IPS DF 6.9 (cell line): ENCODE data around the gene DGKB.

Experiments used
- DNase-seq: peaks from one replicate; pipeline ENCODE4 v3.0.0-alpha.2; 2013; ENCODE audit warnings: low read depth, low spot score
- H3K27ac ChIP-seq: one replicate; pipeline ENCODE4 v1.5.1; 2013; ENCODE audit warnings: low read length, control low read depth
- H3K27me3 ChIP-seq: 2 replicates; pipeline ENCODE4 v1.6.1; 2013; ENCODE audit warnings: mild to moderate bottlenecking, low read length; ENCODE audit not compliant: control insufficient read depth, insufficient read depth
- H3K36me3 ChIP-seq: 2 replicates; pipeline ENCODE4 v1.6.1; 2013; ENCODE audit warnings: low read length; ENCODE audit not compliant: control insufficient read depth, insufficient read depth
- H3K4me1 ChIP-seq: 2 replicates; pipeline ENCODE4 v1.6.1; 2013; ENCODE audit warnings: low read length; ENCODE audit not compliant: control insufficient read depth, insufficient read depth
- H3K4me3 ChIP-seq: 2 replicates; pipeline ENCODE4 v1.5.1; 2013; ENCODE audit warnings: mild to moderate bottlenecking, low read length
- H3K9me3 ChIP-seq: 2 replicates; pipeline ENCODE4 v1.6.1; 2013; ENCODE audit warnings: low read length, inconsistent platforms; ENCODE audit not compliant: control insufficient read depth, insufficient read depth
- WGBS: extraction: QIAGEN DNeasy Blood & Tissue Kit; methylation state at CpG from one replicate; pipeline ENCODE4 v1.1.7; 2013; ENCODE audit warnings: mixed read lengths, missing lambda C conversion rate; ENCODE audit not compliant: insufficient read length, insufficient coverage; 5-methylcytosine and 5-hydroxymethylcytosine counted together

The DGKB gene

DNA sequence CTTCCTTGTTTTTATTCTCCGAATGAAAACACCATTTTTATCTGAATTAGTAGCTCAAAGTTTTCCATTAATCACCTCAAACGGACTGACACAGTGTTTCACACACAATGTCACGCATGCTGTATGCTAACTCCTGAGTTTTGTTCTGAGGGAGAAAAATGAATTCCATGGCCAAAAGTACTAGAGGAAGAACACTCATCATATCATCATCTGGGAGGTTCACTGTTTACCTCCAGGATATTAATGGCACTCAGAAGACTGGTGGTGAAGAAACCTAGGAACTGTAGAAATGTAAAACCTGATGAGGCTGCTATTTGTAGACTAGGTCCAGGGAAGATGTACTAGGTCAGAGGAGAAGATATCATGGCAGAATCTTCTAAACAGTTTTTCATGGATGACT, 517.5 kb downstream of the DGKB start:
- Histone ChIP-seq H3K27ac (no peak overlapping the region), H3K4me1 (no peaks in the 10 kb centered on the region), H3K9me3 (no peaks in the 10 kb centered on the region), H3K27me3 (no peaks in the 10 kb centered on the region), H3K4me3 (no peak overlapping the region), H3K36me3 (no peaks in the 10 kb centered on the region)
- no peak for DNase-seq
- no CpG with 5 or more reads among the region's 3 CpGs for WGBS

DNA sequence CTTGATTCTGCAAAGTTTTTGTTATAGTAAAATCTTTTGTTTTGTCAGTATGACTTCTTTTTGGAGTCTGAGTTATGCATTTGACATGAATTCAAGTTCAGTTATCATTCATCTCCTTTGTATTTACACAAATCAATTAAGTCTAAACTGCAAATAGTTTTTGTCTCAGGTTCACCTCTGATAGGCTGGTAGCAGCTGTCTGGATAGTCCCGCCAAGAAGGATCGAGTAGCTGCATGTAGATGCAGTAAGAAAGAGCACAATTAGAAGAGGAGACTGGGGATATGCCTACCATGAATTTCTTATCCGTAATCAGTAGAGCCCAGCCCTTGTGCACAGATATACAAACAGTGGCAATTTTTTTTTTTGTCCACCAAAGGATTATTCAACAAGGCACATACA, 520.6 kb downstream of the DGKB start:
- whole genome bisulfite sequencing = no CpG with 5 or more reads among the region's 3 CpGs
- no peaks in the 10 kb centered on the region for H3K9me3 ChIP-seq
- H3K36me3 ChIP-seq = no peaks in the 10 kb centered on the region
- H3K27ac ChIP-seq = no peak overlapping the region
- no peak overlapping the region for H3K4me3 ChIP-seq
- H3K27me3 ChIP-seq = no peaks in the 10 kb centered on the region
- H3K4me1 ChIP-seq = no peaks in the 10 kb centered on the region
- DNase-seq = no peak

DNA sequence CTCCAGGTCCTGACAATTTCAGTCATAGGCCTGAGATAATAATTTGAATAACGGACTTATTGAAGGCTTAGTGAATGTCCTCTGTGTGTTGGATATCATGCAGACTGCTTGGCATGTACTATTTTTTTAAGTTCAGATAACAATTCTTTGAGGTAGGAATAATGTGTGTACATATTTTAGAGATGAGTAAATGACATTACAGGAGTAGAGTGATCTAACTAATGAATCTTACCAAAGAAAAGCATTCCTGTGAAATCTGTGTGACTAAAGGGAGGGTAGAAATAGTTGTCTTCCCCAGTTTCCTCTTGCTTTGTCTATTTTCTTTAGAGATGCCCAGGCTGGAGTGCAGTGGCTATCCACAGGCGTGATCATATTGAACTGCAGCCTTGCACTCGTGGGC, 521.2 kb downstream of the DGKB start:
- no peaks in the 10 kb centered on the region for H3K4me1 ChIP-seq
- no peak overlapping the region for H3K27ac ChIP-seq
- H3K9me3 ChIP-seq = no peaks in the 10 kb centered on the region
- DNase-seq = no peak
- H3K36me3 ChIP-seq = no peaks in the 10 kb centered on the region
- WGBS = no CpG with 5 or more reads among the region's 3 CpGs
- H3K27me3 ChIP-seq = no peaks in the 10 kb centered on the region
- no peak overlapping the region for H3K4me3 ChIP-seq

DNA sequence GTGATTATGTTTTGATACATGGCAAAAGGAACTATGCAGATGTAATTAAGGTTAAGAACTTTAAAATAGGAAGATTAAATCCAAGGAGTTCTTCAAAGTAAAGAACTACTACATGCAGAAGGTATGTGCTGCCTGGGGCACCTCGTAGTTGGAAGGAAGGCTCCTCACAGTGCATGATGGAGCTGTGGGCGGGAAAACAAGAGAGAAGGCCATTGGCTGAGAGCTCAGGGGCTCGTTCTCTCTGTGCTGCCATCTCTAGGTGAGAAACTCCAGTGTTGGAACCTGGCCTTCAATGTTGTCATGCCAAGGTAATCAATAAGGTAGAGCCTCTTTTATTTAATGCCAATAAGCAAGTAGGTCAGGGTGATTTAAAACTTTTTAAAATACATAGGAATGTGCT, 521.7 kb downstream of the DGKB start:
- DNase-seq = no peak
- no CpG with 5 or more reads among the region's 3 CpGs for WGBS
- Histone ChIP-seq H3K4me3 (no peak overlapping the region), H3K27ac (no peak overlapping the region), H3K9me3 (no peaks in the 10 kb centered on the region), H3K36me3 (no peaks in the 10 kb centered on the region), H3K4me1 (no peaks in the 10 kb centered on the region), H3K27me3 (no peaks in the 10 kb centered on the region)

DNA sequence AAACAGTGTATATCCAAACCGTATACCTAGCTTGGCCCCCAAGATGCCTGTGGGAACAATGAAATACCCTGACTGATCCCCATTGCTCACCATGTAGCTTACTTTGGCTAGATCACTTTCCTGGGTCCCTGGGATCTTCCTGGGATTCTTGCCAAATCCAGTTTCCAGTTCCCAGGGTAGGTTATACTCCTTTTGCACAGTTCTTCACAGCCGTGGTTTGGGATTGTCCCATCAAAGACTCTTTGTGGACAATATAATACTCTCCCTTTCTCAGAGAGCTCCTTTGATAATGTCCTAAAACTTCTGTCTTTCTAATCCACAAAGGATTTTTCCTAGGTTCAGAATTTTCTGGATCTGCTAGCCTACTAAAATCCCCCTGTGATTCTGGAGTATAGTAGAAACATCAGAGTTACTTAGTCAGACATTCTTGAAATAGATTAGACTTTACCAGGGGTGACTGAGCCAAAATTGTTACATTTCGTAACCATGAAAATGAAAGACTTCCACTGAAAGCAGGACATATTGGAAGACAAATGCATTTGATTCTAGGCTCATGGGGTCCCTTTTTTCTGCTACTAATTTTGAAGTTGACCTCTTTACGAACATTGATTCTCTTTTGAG, 524.8 kb downstream of the DGKB start:
- no peaks in the 10 kb centered on the region for H3K36me3 ChIP-seq
- H3K4me3 ChIP-seq = no peak overlapping the region
- H3K9me3 ChIP-seq = no peaks in the 10 kb centered on the region
- H3K27me3 ChIP-seq = no peaks in the 10 kb centered on the region
- WGBS = no CpG with 5 or more reads among the region's 4 CpGs
- DNase-seq = no peak
- H3K27ac ChIP-seq = no peak overlapping the region
- peaks cover 2% of the 10 kb centered on the region; the same call in 1 of the 2 replicates for H3K4me1 ChIP-seq

DNA sequence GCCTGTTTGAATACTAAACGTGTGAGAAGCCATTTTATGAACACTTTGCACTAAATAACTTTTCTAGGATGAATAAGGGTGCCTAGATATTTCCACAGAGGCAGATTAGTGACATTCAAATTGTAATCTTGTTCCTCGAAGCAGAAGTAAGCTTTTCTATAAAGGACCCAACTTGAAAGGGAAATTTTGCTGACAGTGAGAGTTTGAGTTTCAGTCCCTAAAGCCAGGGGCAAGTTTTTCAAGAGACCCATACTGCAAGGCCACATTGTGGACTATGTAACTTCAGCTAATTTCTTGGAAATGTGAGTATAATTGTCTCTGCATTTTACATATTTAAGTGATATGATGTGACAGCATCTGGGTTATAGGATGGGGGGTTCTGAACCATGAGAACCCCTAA, 525.8 kb downstream of the DGKB start:
- Histone ChIP-seq H3K27ac (no peak overlapping the region), H3K4me1 (peaks cover 2% of the 10 kb centered on the region; the same call in 1 of the 2 replicates), H3K9me3 (no peaks in the 10 kb centered on the region), H3K4me3 (no peak overlapping the region), H3K36me3 (no peaks in the 10 kb centered on the region), H3K27me3 (no peaks in the 10 kb centered on the region)
- no peak for DNase-seq
- WGBS = no CpG with 5 or more reads among the region's 2 CpGs

DNA sequence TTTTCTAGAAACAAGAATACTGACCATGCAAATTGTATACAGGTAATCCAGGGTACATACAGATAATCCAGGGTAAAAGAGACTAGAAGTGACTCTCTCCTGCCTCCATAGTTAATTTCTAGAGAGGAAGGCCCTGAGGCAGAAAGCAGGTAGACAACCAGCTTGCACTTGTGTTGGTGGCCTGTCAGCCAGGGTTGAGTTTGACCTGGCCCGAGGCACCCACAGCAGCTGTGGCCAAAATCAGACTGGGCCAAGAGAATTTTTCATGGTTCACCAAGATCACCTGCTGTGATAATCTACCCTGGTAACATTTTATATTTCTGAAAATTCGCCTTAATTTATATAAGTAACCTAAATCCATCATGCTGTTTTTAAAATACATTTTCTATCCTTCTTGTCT, 526.6 kb downstream of the DGKB start:
- Histone ChIP-seq H3K9me3 (no peaks in the 10 kb centered on the region), H3K27ac (no peak overlapping the region), H3K36me3 (no peaks in the 10 kb centered on the region), H3K27me3 (no peaks in the 10 kb centered on the region), H3K4me3 (no peak overlapping the region), H3K4me1 (peaks cover 2% of the 10 kb centered on the region; the same call in 1 of the 2 replicates)
- WGBS = no CpG with 5 or more reads among the region's 2 CpGs
- no peak for DNase-seq

DNA sequence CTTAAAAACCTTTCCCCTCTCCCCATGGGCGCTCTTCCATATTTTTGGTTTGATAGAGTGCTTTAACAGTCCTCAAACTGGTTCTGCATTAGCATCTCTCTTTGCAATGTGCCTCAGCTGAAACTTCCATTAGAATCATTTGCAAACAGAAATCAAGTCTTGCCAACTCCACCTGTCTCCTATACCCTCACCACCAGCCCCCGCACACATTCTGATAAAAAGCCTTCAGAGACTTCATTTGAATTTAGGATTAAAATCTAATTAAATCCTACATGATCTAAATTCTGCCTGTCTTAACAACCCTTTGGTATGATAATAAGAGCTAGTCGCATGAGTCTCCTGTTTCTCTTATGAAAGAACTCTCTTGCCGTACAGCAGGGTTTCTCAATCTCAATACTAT, 528.2 kb downstream of the DGKB start:
- Histone ChIP-seq H3K9me3 (no peaks in the 10 kb centered on the region), H3K4me3 (no peak overlapping the region), H3K4me1 (peaks cover 2% of the 10 kb centered on the region; the same call in 1 of the 2 replicates), H3K27ac (no peak overlapping the region), H3K27me3 (no peaks in the 10 kb centered on the region), H3K36me3 (no peaks in the 10 kb centered on the region)
- DNase-seq = no peak
- WGBS = no CpG with 5 or more reads among the region's 4 CpGs

DNA sequence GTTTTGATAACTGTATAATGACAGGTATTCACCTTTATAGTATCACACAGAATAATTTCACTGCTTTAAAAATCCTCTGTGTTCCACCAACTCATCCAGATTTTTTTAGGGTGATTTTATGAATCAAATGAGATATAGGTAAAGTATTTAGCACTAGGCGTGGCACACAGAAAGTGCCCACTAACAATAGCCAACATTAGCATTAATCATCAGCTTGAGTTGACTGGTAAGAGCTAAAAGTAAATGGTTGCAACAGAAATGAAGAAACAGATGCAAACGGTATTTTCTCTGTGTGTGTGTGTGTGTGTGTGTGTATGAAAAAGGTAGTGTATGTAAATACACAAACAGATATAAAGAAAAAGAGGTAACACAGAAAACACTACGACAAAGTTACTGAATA, 534.3 kb downstream of the DGKB start:
- Histone ChIP-seq H3K4me1 (no peaks in the 10 kb centered on the region), H3K4me3 (no peak overlapping the region), H3K27me3 (no peaks in the 10 kb centered on the region), H3K36me3 (no peaks in the 10 kb centered on the region), H3K9me3 (no peaks in the 10 kb centered on the region), H3K27ac (no peak overlapping the region)
- no CpG with 5 or more reads among the region's 3 CpGs for WGBS
- no peak for DNase-seq

DNA sequence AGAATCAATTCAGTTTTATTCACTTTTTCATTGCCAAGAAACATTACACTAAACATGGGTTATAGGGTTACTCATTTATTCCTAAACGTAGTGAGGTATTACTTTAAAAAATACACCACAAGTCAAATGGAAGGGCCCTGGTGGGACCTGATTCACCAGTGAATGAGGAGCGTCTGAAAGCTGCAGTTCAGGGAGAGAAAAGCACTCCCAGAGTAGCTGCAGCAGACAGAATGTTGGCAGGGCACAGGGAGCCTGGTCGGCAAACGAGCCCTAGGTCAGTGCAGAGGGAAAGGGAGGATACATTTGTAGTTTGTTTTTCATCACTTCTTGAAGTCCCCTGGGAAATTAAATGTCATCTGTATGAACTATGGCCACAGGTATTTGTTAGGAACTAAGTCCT, 551.4 kb downstream of the DGKB start:
- no peak overlapping the region for H3K27ac ChIP-seq
- H3K9me3 ChIP-seq = no peaks in the 10 kb centered on the region
- no peaks in the 10 kb centered on the region for H3K27me3 ChIP-seq
- no peaks in the 10 kb centered on the region for H3K36me3 ChIP-seq
- H3K4me1 ChIP-seq = no peaks in the 10 kb centered on the region
- no peak for DNase-seq
- H3K4me3 ChIP-seq = no peak overlapping the region
- no CpG with 5 or more reads among the region's 4 CpGs for WGBS

DNA sequence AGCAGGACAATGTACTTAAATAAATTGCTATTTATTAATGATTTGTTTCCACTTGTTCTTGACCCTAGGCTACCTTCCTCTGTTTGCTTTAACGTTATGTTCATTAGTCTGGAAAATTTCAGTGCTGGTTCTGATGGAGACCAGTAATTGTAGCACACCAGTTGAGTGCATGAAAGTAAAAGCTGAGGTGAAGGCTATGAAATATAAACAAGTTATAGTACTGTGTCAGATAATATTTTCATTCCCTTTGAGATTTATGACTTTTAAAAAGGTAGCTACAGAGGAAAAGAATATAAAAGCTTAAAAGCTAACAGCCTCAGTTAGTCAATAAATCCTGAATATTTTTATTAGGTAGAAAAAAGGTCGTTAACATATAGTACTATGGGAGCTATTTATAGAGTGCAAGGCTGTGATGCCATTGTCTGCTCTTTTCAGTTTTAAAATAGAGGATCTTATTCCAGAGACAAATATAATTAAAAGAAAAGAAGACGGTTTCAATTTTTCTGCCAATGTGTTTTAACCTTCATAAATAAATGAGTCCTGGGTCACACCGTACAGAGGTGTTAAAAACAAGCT, 561.3 kb downstream of the DGKB start:
- Histone ChIP-seq H3K4me3 (no peak overlapping the region), H3K36me3 (no peaks in the 10 kb centered on the region), H3K4me1 (no peaks in the 10 kb centered on the region), H3K27me3 (no peaks in the 10 kb centered on the region), H3K27ac (no peak overlapping the region), H3K9me3 (no peaks in the 10 kb centered on the region)
- no CpG with 5 or more reads among the region's 4 CpGs for WGBS
- DNase-seq = no peak
